A549 (cell line): Measurements from ENCODE around the gene FHL1. TPM values are rescaled to one million over a fixed set of nuclear protein-coding genes. Genes with fewer than 3 reads are reported as not detected.

Experiments used
- ATAC-seq, 2 experiments: fragments of 200-7000 bp in 1 of 2; fragments of >200 bp in 1 of 2; cut with Nextera tagmentation in 1 of 2; cut with Tn5 transposase in 1 of 2; 3 replicates each; pipeline versions ENCODE4 v1.8.0 to v1.9.1; 2018 to 2020; ENCODE audit warnings: mild to moderate bottlenecking in 1 of 2, moderate library complexity in 1 of 2
- CTCF ChIA-PET: fragments of 300-600 bp; sonication (Branson Sonifier 250); formaldehyde crosslinking; extraction: SDS; loops from one replicate; lab custom pipeline; 2021; ENCODE audit warnings: antibody characterized with exemption, inconsistent platforms; lab: Yijun Ruan, JAX
- POLR2A ChIA-PET: fragments of 350-600 bp; formaldehyde crosslinking; extraction: SDS; loops from one replicate; lab custom pipeline; 2021; ENCODE audit warnings: antibody characterized with exemption, inconsistent platforms; lab: Yijun Ruan, JAX
- DNase-seq, 2 experiments: peaks; one replicate each; pipeline versions ENCODE4 v3.0.0 to v3.0.0-alpha.2; 2011 to 2016; ENCODE audit warnings: low read depth in 1 of 2, low spot score in 1 of 2
- FAIRE-seq: peaks from 2 replicates; lab custom pipeline; 2011; peaks lifted over from hg19 to GRCh38; lab: Jason Lieb, UNC
- H3K27ac ChIP-seq, 2 experiments: fragments of >200 bp; sonication (Bioruptor Twin); formaldehyde crosslinking; 3 replicates each; pipeline ENCODE4 v1.5.1; 2016 to 2017
- H3K4me1 ChIP-seq: fragments of >200 bp; sonication (Bioruptor Twin); formaldehyde crosslinking; 3 replicates; pipeline ENCODE4 v1.6.1; 2016
- H3K4me2 ChIP-seq: fragments of >200 bp; sonication (Bioruptor Twin); formaldehyde crosslinking; 3 replicates; pipeline ENCODE4 v1.6.1; 2016
- H3K4me3 ChIP-seq: fragments of >200 bp; sonication (Bioruptor Twin); formaldehyde crosslinking; 3 replicates; pipeline ENCODE4 v1.5.1; 2016
- H3K9me3 ChIP-seq: fragments of >200 bp; sonication (Bioruptor Twin); formaldehyde crosslinking; 3 replicates; pipeline ENCODE4 v1.6.1; 2016
- CBX2 ChIP-seq: fragments of 200-600 bp; sonication (generic); IDR thresholded peaks from 2 replicates; pipeline ENCODE4 v1.6.1; 2016; ENCODE audit warnings: low read depth, mild to moderate bottlenecking, borderline replicate concordance
- CHD2 ChIP-seq: fragments of 150-350 bp; IDR thresholded peaks from 2 replicates; pipeline ENCODE4 v1.6.1; 2014; ENCODE audit warnings: low read length; ENCODE audit not compliant: partially characterized antibody
- CHD4 ChIP-seq: fragments of 200-600 bp; sonication (generic); IDR thresholded peaks from 2 replicates; pipeline ENCODE4 v1.6.1; 2016; ENCODE audit warnings: antibody characterized with exemption, mild to moderate bottlenecking, borderline replicate concordance
- EHF ChIP-seq: fragments of 250-450 bp; sonication (Bioruptor Pico); IDR thresholded peaks from 2 replicates; pipeline ENCODE4 v1.5.0; 2020; ENCODE audit warnings: mild to moderate bottlenecking
- ELK1 ChIP-seq: fragments of 150-350 bp; IDR thresholded peaks from 2 replicates; pipeline ENCODE4 v1.6.1; 2014; ENCODE audit warnings: low read depth, mild to moderate bottlenecking, low read length
- FOSB ChIP-seq: fragments of 250-450 bp; sonication (Bioruptor Pico); IDR thresholded peaks from 2 replicates; pipeline ENCODE4 v1.5.0; 2020; ENCODE audit warnings: mild to moderate bottlenecking, moderate library complexity
- FOSL2 ChIP-seq, 2 experiments: fragments of 450-650 bp in 1 of 2; fragments of >200 bp in 1 of 2; sonication (Bioruptor Twin) in 1 of 2; formaldehyde crosslinking; IDR thresholded peaks; 2 replicates each; pipeline versions ENCODE4 v1.5.0 to v1.6.1; 2016 to 2020; ENCODE audit warnings: mild to moderate bottlenecking in 1 of 2, moderate library complexity in 1 of 2
- GATA3 ChIP-seq: IDR thresholded peaks from 2 replicates; pipeline ENCODE4 v1.6.1; 2012; ENCODE audit warnings: borderline replicate concordance
- HES2 ChIP-seq: fragments of >200 bp; sonication (Bioruptor Twin); formaldehyde crosslinking; IDR thresholded peaks from 2 replicates; pipeline ENCODE4 v1.6.1; 2016
- HMGXB4 ChIP-seq: fragments of 250-450 bp; sonication (Bioruptor Pico); IDR thresholded peaks from 2 replicates; pipeline ENCODE4 v1.5.0; 2021; ENCODE audit warnings: mild to moderate bottlenecking, moderate library complexity, borderline replicate concordance
- HOXA7 ChIP-seq: fragments of 250-450 bp; sonication (Bioruptor Pico); IDR thresholded peaks from 2 replicates; pipeline ENCODE4 v1.5.0; 2020; ENCODE audit warnings: mild to moderate bottlenecking, moderate library complexity
- HOXB13 ChIP-seq: fragments of 250-450 bp; sonication (Bioruptor Pico); IDR thresholded peaks from 2 replicates; pipeline ENCODE4 v1.5.0; 2020; ENCODE audit warnings: low read depth, mild to moderate bottlenecking, moderate library complexity
- MAFK ChIP-seq: fragments of 450-650 bp; IDR thresholded peaks from 2 replicates; pipeline ENCODE4 v1.6.1; 2014; ENCODE audit not compliant: partially characterized antibody
- MAZ ChIP-seq: fragments of 150-350 bp; IDR thresholded peaks from 2 replicates; pipeline ENCODE4 v1.6.1; 2014; ENCODE audit warnings: antibody characterized with exemption, low read depth, low read length, borderline replicate concordance
- NPAS2 ChIP-seq: fragments of 250-450 bp; sonication (Bioruptor Pico); IDR thresholded peaks from 2 replicates; pipeline ENCODE4 v1.8.0; 2022; ENCODE audit warnings: mild to moderate bottlenecking, moderate library complexity, borderline replicate concordance
- NR3C1 ChIP-seq: fragments of >200 bp; sonication (Bioruptor Twin); formaldehyde crosslinking; IDR thresholded peaks from 3 replicates; pipeline ENCODE4 v1.6.1; 2017
- PBX3 ChIP-seq: IDR thresholded peaks from 2 replicates; pipeline ENCODE4 v1.6.1; 2012
- PHF8 ChIP-seq: fragments of 200-600 bp; sonication (generic); IDR thresholded peaks from 2 replicates; pipeline ENCODE4 v1.6.1; 2016; ENCODE audit warnings: low read depth, mild to moderate bottlenecking, antibody characterized with exemption, moderate library complexity, borderline replicate concordance
- POLR2A ChIP-seq: IDR thresholded peaks from 2 replicates; pipeline ENCODE4 v1.6.1; 2012; ENCODE audit warnings: mild to moderate bottlenecking, low read length
- POLR2AphosphoS2 ChIP-seq: conservative IDR thresholded peaks from 2 replicates; pipeline ENCODE4 v1.6.1; 2012; ENCODE audit warnings: low read length, improper control_type of control experiment, inconsistent platforms
- RAD21 ChIP-seq, 2 experiments: fragments of >200 bp in 1 of 2; sonication (Bioruptor Twin) in 1 of 2; formaldehyde crosslinking in 1 of 2; IDR thresholded peaks in 1 of 2; conservative IDR thresholded peaks in 1 of 2; 2 replicates in 1 of 2; 3 replicates in 1 of 2; pipeline ENCODE4 v1.6.1; 2012 to 2018; ENCODE audit warnings: inconsistent platforms in 1 of 2
- REST ChIP-seq: fragments of 200-600 bp; sonication (generic); IDR thresholded peaks from 2 replicates; pipeline ENCODE4 v1.6.1; 2016; ENCODE audit warnings: antibody characterized with exemption, mild to moderate bottlenecking, moderate library complexity
- RNF2 ChIP-seq: fragments of 200-600 bp; sonication (generic); IDR thresholded peaks from 2 replicates; pipeline ENCODE4 v1.6.1; 2016; ENCODE audit warnings: low read depth, mild to moderate bottlenecking, antibody characterized with exemption, moderate library complexity, borderline replicate concordance
- SMC3 ChIP-seq: fragments of >200 bp; sonication (Bioruptor Twin); formaldehyde crosslinking; IDR thresholded peaks from 3 replicates; pipeline ENCODE4 v1.6.1; 2018; ENCODE audit warnings: inconsistent platforms
- SREBF2 ChIP-seq: fragments of 450-650 bp; IDR thresholded peaks from 2 replicates; pipeline ENCODE4 v1.6.1; 2014; ENCODE audit warnings: mild to moderate bottlenecking, moderate library complexity
- WGBS: methylation state at CpG from one replicate; pipeline ENCODE4 v1.1.6; 2017; ENCODE audit errors: missing lambda C conversion rate; 5-methylcytosine and 5-hydroxymethylcytosine counted together
- polyA plus RNA-seq, 4 experiments: library from polyadenylated mRNA; depleted of rRNA in 3 of 4; stranded (reverse); fragments of >200 nt; fragmentation: RNase III in 1 of 4; extraction: RNeasy Plus Mini Kit Qiagen cat#74134 plus additional on column Dnase treatment in 1 of 4; gene quantifications; 2 replicates in 3 of 4; 3 replicates in 1 of 4; pipeline ENCODE4 v1.2.3, GENCODE V29; 2011 to 2017

The FHL1 gene
- polyA plus RNA-seq, 2 of the 4 experiments (the other 2 are of a cell fraction), result 31.6 to 32.2 TPM

- peaks cover 6% of the 10 kb centered on the region for H3K4me1 ChIP-seq
- CTCF ChIA-PET, result interaction anchor here (2.5 kb wide), 1 partner anchor 12 kb away, joined by 17 read pairs; no protein-coding TSS in a partner anchor
- TF ChIP-seq NR3C1, result no peak
- no peak for TF ChIP-seq CHD2
- no peak for TF ChIP-seq MAFK
- TF ChIP-seq CHD4, result no peak
- no peak for TF ChIP-seq POLR2AphosphoS2
- no peak for TF ChIP-seq FOSB (CRISPR knock-in tag)
- no peak for TF ChIP-seq SMC3
- TF ChIP-seq CBX2, result no peak
- no peak for TF ChIP-seq HOXB13 (CRISPR knock-in tag)
- TF ChIP-seq RNF2, result no peak
- TF ChIP-seq HMGXB4 (CRISPR knock-in tag), result no peak
- no peak for TF ChIP-seq NPAS2 (CRISPR knock-in tag)
- no peak for TF ChIP-seq FOSL2 (IDR thresholded peaks at IDR 0.05)
- TF ChIP-seq FOSL2 (CRISPR knock-in tag; IDR thresholded peaks at IDR 0.05), result no peak
- TF ChIP-seq, all 56 proteins: peak for 0
- ATAC-seq (no peak), FAIRE-seq (no peak), DNase-seq (no peak)
- Histone ChIP-seq H3K9me3 (no peaks in the 10 kb centered on the region), H3K4me3 (no peak overlapping the region), H3K27ac (no peak overlapping the region), H3K4me2 (no peak overlapping the region)
- WGBS, result 77% methylated on average over 5 of the region's 5 CpGs
- POLR2A ChIA-PET, result no interaction called here
Measured at GRCh38 chrX:136255541-136255940, 108.2 kb downstream of the FHL1 start.

GRCh38 chrX:136256026-136256425, 108.7 kb downstream of the FHL1 start:
- Histone ChIP-seq H3K4me2 (no peak overlapping the region), H3K4me1 (peaks cover 11% of the 10 kb centered on the region), H3K27ac (no peak overlapping the region), H3K4me3 (no peak overlapping the region), H3K9me3 (no peaks in the 10 kb centered on the region)
- CTCF ChIA-PET, result interaction anchor here (2.5 kb wide), 1 partner anchor 12 kb away, joined by 17 read pairs; no protein-coding TSS in a partner anchor
- no peak for ATAC-seq
- POLR2A ChIA-PET, result no interaction called here
- no peak for DNase-seq
- WGBS, result 48% methylated on average over 7 of the region's 7 CpGs
- no peak for FAIRE-seq
- TF ChIP-seq MAZ (no peak), SMC3 (no peak), REST (no peak), PBX3 (no peak), HMGXB4 (CRISPR knock-in tag) (no peak), HES2 (no peak), POLR2A (no peak), RNF2 (no peak), HOXA7 (no peak), RAD21 (conservative IDR thresholded peaks at IDR 0.05 in 1 of 2, IDR thresholded peaks at IDR 0.05 in 1 of 2) (no peak), SREBF2 (no peak), GATA3 (no peak), PHF8 (no peak), ELK1 (no peak), EHF (CRISPR knock-in tag) (no peak)
